Measurements from ENCODE around the gene RBKS.

GRCh38 chr2:27921424-27921823, 31.2 kb upstream of the RBKS start:
- TF ChIP-seq, protein P1, sequence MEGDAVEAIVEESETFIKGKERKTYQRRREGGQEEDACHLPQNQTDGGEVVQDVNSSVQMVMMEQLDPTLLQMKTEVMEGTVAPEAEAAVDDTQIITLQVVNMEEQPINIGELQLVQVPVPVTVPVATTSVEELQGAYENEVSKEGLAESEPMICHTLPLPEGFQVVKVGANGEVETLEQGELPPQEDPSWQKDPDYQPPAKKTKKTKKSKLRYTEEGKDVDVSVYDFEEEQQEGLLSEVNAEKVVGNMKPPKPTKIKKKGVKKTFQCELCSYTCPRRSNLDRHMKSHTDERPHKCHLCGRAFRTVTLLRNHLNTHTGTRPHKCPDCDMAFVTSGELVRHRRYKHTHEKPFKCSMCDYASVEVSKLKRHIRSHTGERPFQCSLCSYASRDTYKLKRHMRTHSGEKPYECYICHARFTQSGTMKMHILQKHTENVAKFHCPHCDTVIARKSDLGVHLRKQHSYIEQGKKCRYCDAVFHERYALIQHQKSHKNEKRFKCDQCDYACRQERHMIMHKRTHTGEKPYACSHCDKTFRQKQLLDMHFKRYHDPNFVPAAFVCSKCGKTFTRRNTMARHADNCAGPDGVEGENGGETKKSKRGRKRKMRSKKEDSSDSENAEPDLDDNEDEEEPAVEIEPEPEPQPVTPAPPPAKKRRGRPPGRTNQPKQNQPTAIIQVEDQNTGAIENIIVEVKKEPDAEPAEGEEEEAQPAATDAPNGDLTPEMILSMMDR (conservative IDR thresholded peaks at IDR 0.05 in 1 of 2, IDR thresholded peaks at IDR 0.05 in 1 of 2; ENCODE audit: extremely low read depth in 1 of 2, insufficient read depth in 1 of 2, low read depth in 1 of 2, low read length in 2 of 2), result no peak
- TF ChIP-seq EZH2 (IDR thresholded peaks at IDR 0.05; ENCODE audit: borderline replicate concordance, low read length), result no peak

Measured in mammary epithelial cell (primary cell).